H1 (cell line): ENCODE measurements around the gene RPS15. TPM values are rescaled to one million over a fixed set of nuclear protein-coding genes. Genes with fewer than 3 reads are reported as not detected.

ENCODE experiments used
- ATF3 ChIP-seq: IDR thresholded peaks from 2 replicates; pipeline ENCODE4 v1.6.1; 2011; ENCODE audit warnings: low read depth, mild to moderate bottlenecking, low read length; ENCODE audit not compliant: insufficient read depth
- CBX5 ChIP-seq: fragments of 300-800, 300-1000 bp; sonication (generic); IDR thresholded peaks from 2 replicates; pipeline ENCODE4 v1.7.1; 2016; ENCODE audit warnings: antibody characterized with exemption, low read length, low read depth
- CHD7 ChIP-seq: fragments of 300-600 bp; sonication (generic); IDR thresholded peaks from 2 replicates; pipeline ENCODE4 v1.7.1; 2012; ENCODE audit warnings: low read length, moderate library complexity, mild to moderate bottlenecking, inconsistent platforms; ENCODE audit not compliant: insufficient replicate concordance
- CTBP2 ChIP-seq: IDR thresholded peaks from 2 replicates; pipeline ENCODE4 v1.7.0; 2011; ENCODE audit warnings: borderline replicate concordance, mild to moderate bottlenecking, moderate library complexity, mixed read lengths, low read length; ENCODE audit not compliant: insufficient read depth, insufficient read length
- KDM4A ChIP-seq: IDR thresholded peaks from one replicate; pipeline ENCODE4 v1.7.1; 2012; ENCODE audit warnings: low read depth, mild to moderate bottlenecking, moderate library complexity, low read length, inconsistent platforms; ENCODE audit not compliant: severe bottlenecking
- POU5F1 ChIP-seq: IDR thresholded peaks from 2 replicates; pipeline ENCODE4 v1.6.1; 2011; ENCODE audit warnings: low read depth, mild to moderate bottlenecking, low read length, moderate library complexity
- SAP30 ChIP-seq: fragments of 300-600 bp; sonication (generic); IDR thresholded peaks from 2 replicates; pipeline ENCODE4 v1.7.1; 2012; ENCODE audit warnings: low read length, moderate library complexity, mild to moderate bottlenecking, inconsistent platforms; ENCODE audit not compliant: insufficient read depth, insufficient replicate concordance
- SP4 ChIP-seq: IDR thresholded peaks from 2 replicates; pipeline ENCODE4 v1.6.1; 2012; ENCODE audit warnings: low read length, inconsistent platforms
- USF2 ChIP-seq: IDR thresholded peaks from 2 replicates; pipeline ENCODE4 v1.6.1; 2011; ENCODE audit warnings: low read length, improper control_type of control experiment
- polyA plus RNA-seq, 7 experiments: library from polyadenylated mRNA; depleted of rRNA in 3 of 7; stranded (reverse) in 5 of 7; unstranded in 2 of 7; fragments of >200 nt in 5 of 7; fragments of 200-250 nt in 2 of 7; gene quantifications; 1 replicate in 5 of 7; 2 replicates in 1 of 7; 4 replicates in 1 of 7; pipeline versions ENCODE4 v1.2.1 to v1.2.3, GENCODE V29; 2011 to 2013; ENCODE audit warnings: missing spikeins in 2 of 7, mixed read lengths in 2 of 7
- total RNA-seq: library from RNA; stranded (reverse); fragmentation: NEBNext Ultra II Directional; extraction: Animal tissue kit (Norgen Biotek cat#: 25700); gene quantifications from 2 replicates; pipeline ENCODE4 v1.2.1, GENCODE V29; 2021

RPS15 gene
- total and polyA plus RNA-seq, 2 of the 8 experiments (the other 6 are each of a cell fraction or from before 2014, with no cell fraction given) = 1,562 to 3,890 TPM

GRCh38 chr19:1457892-1458291 is 19.7 kb downstream of the RPS15 start (continued):
- no peak for TF ChIP-seq CHD7
- no peak for TF ChIP-seq CBX5
- TF ChIP-seq USF2 = no peak
- no peak for TF ChIP-seq POU5F1
- TF ChIP-seq KDM4A = no peak
- no peak for TF ChIP-seq SAP30
- no peak for TF ChIP-seq ATF3
- no peak for TF ChIP-seq SP4
- TF ChIP-seq CTBP2 = no peak
